Skin epidermis (tissue), 12 donors: Measurements from ENCODE around the gene GJC2.
A peak's percentile ranks its signal among the peaks of the same experiment; 100 is the strongest.

ENCODE experiments used
- H3K27ac ChIP-seq, 21 experiments: fragments of 200-600 bp; sonication (generic) in 11 of 21; one replicate each; pipeline ENCODE4 v1.5.0; 2020; ENCODE audit warnings: mild to moderate bottlenecking in 3 of 21, inconsistent platforms in 2 of 21, moderate library complexity in 2 of 21
- H3K4me3 ChIP-seq, 7 experiments: fragments of 200-600 bp; sonication (generic) in 2 of 7; one replicate each; pipeline ENCODE4 v1.5.0; 2020; ENCODE audit warnings: inconsistent platforms in 2 of 7, mild to moderate bottlenecking in 2 of 7, moderate library complexity in 1 of 7

GJC2 gene

DNA sequence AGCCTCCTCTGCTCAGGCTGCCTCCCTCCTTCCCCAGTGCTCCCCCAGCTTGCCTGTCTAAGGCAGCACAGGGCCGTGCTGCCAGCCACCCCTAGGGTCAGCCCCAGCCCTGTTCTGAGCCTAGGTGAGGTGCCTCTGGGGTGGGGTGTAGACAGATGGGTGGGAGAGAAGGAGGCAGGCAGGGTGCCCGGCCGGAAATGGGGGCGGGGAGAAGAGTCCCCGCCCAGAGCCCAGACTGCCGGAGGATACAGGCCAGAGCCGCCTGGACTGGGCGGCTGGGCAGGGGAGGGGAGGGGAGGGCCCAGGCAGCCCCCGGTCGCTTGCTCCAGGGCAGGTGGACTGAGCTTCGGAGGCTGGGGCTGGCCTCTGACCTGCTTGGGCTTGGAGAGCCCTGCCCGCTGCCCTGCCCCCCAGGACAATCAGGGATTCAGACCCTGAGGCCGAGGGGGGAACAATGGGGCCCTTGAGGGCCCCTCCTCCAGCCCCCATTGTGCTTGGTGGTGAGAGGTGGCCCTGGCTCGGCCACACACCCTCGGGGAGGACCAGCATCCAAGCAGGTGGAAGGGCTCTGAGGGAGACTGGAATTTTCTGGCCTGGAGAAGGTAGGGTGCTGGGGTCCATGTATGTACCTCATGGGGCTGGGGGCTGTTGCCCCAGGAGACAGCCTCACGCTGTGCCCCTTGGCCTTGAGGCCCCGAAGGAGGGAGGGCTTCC lies at the start of gene GJC2:
TSS of gene GJC2 (plus strand) at position 525 of the 714 bp plus-strand sequence. CDS start 7,829 bp downstream, outside the sequence.
- no peak within 1 kb of the TSS for H3K4me3 ChIP-seq
- H3K27ac ChIP-seq = peak within 1 kb of the TSS in 18 of 21 experiments; percentile 18 to 85 (median 70)

DNA sequence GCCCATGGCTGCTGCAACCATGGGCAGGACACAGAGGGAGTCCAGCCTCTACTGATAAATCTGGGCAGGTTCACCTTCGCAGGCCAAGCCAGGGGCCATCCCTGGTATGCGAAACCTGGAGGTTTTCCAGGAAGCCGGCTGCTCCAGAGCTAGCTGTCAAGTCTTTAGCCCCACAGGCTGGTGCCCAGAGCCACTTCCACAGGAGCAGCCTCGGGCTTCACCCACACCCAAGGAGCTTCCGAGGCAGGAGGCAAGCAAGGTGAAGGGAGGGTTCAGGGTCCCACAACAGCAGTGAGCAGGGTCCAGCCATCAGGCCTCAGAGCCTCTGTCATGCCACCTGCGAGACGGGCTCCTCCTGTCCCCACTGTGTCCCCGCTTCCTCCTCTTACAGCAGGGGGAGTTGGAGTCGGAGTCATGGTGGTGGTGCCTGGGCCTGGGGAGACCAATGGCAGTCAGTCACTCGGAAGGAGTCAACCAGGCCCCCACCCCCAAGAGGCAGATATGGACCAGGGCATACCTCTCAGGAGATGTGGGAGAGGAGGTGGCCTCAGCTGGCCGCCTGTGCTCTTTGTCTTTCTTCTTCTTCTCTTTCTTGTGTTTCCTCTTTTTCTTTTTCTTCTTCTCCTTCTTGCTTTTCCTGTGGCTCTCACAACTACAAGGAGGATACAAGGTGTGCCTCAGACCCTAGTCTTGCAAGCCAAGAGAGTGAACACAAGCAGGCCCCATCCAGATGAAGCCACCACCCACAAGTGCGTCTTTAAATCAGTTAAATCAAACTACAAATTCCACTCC lies 48.7 kb upstream of the GJC2 start:
- peak overlapping the region in 1 of 7 experiments; percentile 87 for H3K4me3 ChIP-seq

DNA sequence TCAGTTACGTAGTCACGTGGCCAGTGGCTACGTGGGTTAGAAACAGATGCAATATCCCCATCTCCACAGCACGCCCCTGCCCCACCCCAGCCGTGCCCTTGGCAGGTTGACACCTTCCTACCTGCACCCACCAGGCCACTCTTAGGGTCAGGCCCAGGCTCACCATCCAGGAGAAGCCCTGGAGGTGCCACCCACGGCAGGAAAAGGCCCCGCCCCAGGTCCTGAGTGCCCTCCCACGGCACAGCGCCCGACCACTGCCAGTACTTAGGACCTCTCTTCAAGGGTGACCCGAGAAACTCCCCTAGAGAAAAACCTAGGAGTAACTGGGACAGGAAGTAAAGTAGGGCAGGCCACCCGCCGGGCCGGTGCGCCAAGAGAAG lies 48.1 kb upstream of the GJC2 start:
- Histone ChIP-seq H3K27ac (peak overlapping the region in 17 of 21 experiments; percentile 77 to 95 (median 89)), H3K4me3 (peak overlapping the region; percentile 80 to 99 (median 88))

More for the DNA sequence above, 48.7 kb upstream of the GJC2 start:
- H3K27ac ChIP-seq = peak overlapping the region in 7 of 21 experiments; percentile 87 to 95 (median 93)

GRCh38 chr1:228101994-228102790 lies 47.5 kb upstream of the GJC2 start:
- Histone ChIP-seq H3K4me3 (peak overlapping the region; percentile 80 to 99 (median 88)), H3K27ac (peak overlapping the region; percentile 45 to 95 (median 87))

DNA sequence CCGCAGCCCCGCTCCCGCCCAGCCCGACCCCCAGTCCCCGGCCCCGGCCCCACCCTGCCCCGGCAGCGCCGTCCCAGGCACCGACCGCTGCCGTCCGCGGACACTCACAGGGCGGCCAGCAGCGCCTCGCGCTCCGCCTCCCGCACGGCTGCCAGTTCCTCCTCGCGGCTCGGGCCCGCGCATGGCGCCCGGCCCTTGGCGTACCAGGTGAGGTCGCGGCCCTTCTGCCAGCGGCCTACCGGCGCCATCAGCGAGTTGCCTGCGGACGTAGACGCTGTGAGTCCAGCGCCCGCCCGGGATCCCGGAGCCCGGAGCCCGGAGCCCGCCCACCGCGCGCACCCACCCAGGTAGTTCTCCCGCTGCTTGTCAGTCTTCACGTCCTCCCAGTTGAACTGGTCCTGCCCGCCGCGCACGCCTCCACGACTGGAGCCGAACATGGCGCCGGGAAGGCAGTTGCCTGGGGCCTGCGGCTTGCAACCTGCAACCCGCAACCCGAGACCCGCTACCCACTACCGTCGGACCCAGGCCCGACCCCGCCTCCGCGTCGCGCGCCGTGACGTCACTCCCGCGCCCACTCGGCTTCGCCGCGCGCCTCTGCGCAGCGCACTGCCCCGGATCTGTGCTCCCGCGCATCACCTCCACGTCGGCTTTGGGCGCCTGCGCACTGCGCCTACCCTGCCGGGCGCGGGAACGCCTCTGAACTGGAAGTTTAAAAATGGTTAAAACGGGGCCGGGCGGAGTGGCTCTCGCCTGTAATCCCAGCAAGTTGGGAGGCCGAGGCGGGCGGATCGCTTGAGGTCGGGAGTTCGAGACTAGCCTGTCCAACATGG lies 46.7 kb upstream of the GJC2 start, which contains the start of gene C1orf35:
TSS of gene C1orf35 (minus strand) at position 535 of the 830 bp plus-strand sequence. CDS start at position 437, 98 bp downstream.
- Histone ChIP-seq H3K27ac (peak within 1 kb of the TSS; percentile 45 to 95 (median 87)), H3K4me3 (peak within 1 kb of the TSS; percentile 80 to 99 (median 88))

DNA sequence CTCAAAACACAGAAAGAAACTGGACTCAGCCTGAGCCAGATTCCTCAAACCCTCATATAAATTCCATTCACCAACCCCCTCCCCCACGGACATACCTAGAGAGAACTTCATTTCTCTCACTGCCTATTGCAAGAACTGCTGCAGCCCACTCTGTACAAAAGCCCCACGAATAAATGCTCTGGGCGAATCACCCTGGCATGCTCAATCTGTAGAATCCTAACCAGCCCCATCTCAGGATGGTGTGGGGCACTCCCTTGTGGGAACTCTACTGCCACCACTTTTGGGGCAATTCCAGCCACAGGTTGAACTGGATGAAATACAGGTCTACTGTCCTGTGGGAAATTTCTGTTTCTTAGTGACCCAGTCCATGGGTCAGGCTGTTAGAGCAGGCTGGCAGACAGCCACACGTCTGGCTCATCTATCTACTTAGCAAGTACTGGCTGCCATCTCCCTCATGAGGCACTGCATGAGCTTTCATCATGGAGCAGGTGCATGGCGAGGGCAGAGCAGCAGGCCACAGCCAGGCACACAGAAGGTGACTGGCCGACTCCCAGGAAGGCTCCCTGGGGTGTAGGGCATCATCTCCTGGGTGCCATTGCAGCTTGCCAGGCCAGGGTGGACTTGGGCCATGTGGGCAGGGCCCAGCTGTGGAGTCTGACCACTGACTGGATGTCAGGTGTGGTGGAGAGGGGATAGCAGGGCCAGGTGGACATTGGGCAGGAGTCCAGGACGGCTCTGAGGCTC lies 45.0 kb upstream of the GJC2 start:
- no peak overlapping the region for H3K27ac ChIP-seq
- H3K4me3 ChIP-seq = no peak overlapping the region

DNA sequence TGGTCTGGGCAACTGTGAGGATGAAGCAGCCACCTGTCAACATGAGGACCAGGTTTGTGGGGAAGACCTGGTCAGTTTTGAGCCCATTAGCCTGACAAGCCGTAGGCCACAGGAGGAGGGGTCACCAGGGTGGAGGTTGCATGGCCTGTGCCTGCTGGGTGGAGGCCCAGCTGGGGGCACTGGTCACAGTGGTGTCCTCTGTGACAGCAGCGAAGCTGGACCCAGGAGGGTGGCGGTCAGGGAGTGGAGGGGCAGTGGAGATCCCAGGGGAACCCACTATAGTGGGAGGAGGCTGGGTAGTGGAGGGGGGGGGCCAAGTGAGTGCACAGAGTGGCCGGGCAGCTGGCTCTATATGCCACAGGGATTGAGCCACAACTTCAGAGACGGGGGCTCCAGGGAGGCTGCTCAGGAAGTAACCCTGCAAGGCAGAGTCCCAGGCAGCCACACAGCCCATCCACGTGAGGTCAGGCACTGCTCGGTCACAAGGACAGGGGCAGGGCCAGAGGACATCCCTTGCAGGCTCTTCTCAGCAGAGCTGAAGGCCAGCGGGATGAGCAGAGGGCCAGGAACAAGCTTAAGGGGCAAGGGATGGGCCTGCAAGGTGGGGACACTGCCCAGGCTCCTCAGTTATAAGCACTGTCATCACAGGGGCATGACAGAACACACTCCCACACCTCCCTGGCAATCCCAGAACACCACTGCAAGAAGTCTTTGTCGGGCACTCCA lies 44.3 kb upstream of the GJC2 start:
- Histone ChIP-seq H3K27ac (no peak overlapping the region), H3K4me3 (no peak overlapping the region)

DNA sequence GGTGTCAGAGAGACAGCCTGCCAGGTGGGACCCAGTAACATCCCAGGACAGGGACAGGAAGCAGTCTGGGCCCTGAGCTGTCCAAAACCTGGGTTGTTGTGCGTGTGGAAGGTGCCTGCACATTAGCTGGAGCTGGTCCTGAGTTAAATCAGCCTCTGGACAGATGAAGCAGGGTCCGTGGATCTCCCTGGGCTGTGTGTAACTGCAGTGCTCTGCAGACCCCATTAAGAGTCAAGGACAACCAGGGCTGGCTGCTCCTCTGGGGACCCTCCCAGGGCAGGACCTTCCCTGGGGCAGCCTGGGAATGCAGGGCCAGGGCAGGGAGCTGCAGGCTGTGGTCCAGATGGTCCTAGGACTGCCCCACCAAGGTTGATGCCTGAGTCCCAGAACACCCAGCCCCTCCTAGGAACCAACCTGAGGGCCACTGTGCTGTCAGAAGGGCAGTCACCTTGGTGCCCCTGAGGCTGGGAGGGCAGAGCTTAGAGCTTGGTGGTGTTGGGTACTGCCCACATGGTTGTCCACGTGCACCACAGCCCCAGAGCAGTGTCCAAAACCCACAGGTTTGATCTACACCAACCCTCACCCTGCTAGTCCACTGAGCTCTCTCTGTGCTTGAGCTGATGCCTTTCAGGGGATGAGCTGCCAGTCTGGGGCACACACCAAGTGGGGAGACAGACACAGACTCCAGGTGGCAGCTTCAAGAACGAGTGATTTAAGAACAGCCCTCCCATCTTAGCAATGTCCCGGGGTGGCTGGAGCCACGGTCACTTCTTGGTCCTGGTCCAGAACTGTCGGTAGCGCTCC lies 43.5 kb upstream of the GJC2 start:
- no peak overlapping the region for H3K27ac ChIP-seq

DNA sequence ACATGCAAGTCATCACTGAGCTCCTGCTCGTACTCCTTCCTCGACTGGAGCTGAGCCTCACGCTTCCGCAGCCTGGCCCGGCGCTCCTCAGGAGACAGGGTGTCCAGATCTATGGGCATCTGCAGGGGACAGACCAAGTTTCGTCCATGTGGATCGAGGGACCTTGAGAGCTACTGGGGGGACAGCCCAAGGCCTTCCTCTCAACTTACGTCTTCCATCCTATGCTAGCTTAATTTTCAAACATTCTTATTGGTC lies 43.0 kb upstream of the GJC2 start:
- Histone ChIP-seq H3K4me3 (no peak overlapping the region), H3K27ac (no peak overlapping the region)

More for the DNA sequence above, 43.5 kb upstream of the GJC2 start:
- H3K4me3 ChIP-seq = no peak overlapping the region

- Histone ChIP-seq H3K27ac (no peak overlapping the region), H3K4me3 (no peak overlapping the region)
Observed at GRCh38 chr1:228107636-228108035, 42.1 kb upstream of the GJC2 start.

- Histone ChIP-seq H3K27ac (peak overlapping the region in 20 of 21 experiments; percentile 68 to 99 (median 92)), H3K4me3 (peak overlapping the region; percentile 75 to 91 (median 83))
Observed at GRCh38 chr1:228108055-228108690, 41.6 kb upstream of the GJC2 start.

DNA sequence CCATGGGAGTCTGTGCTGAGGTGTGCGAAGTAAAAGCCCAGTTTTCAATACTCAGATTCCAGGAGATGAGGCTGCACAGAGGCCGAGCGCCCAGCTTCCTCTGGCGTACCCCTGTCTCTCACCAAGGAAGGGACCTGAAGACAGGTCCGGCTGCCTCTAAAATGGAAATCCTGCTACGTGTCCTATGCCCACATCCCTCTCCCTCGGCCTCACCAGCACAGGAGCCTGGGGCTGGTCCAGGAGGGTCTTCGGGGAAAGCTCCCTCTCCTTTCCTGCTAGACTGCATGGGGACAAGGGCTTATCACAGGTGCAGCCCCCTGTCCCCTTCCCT lies 41.0 kb upstream of the GJC2 start:
- peak overlapping the region; percentile 58 to 99 (median 92) for H3K27ac ChIP-seq
- H3K4me3 ChIP-seq = peak overlapping the region; percentile 75 to 91 (median 83)

GRCh38 chr1:228109073-228109961 lies 40.4 kb upstream of the GJC2 start, which contains the start of gene MRPL55:
Gene MRPL55, minus strand, starts transcription at chr1:228109299. Its CDS starts 1,039 bp downstream, at chr1:228108260.
- Histone ChIP-seq H3K4me3 (peak within 1 kb of the TSS; percentile 75 to 91 (median 83)), H3K27ac (peak within 1 kb of the TSS; percentile 58 to 99 (median 92))

DNA sequence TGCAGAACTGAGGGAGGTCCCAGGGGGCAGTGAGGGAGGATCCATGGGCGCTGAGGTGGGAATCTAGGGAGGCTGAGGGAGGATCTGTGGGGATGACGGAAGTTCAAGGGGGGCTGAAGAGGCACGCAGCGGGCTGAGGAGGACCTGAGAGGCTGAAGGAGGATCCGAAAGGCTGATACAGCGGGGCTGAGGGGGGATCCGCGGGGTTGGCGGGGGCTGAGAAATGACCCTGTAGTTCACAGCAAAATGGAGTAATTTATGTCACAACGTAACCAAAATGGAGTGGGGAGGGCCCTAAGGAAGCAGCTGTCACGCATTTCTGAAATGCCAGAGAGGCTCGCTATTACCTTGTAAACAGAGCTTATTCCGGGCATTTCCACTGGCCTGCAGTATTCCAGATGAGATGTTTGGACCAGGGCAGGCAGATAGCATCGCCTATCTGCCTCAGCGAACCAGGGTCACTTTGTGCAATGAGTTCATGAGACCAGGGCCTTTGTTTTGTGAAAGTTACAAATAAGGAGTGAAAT lies 39.7 kb upstream of the GJC2 start:
- peak overlapping the region; percentile 3 to 99 (median 92) for H3K27ac ChIP-seq
- peak overlapping the region; percentile 75 to 91 (median 83) for H3K4me3 ChIP-seq

GRCh38 chr1:228110556-228110955 lies 39.2 kb upstream of the GJC2 start:
- Histone ChIP-seq H3K4me3 (no peak overlapping the region), H3K27ac (peak overlapping the region in 3 of 21 experiments; percentile 91 to 95 (median 94))
